ENCODE measurements around the gene ST6GALNAC3.

The ST6GALNAC3 gene

DNA sequence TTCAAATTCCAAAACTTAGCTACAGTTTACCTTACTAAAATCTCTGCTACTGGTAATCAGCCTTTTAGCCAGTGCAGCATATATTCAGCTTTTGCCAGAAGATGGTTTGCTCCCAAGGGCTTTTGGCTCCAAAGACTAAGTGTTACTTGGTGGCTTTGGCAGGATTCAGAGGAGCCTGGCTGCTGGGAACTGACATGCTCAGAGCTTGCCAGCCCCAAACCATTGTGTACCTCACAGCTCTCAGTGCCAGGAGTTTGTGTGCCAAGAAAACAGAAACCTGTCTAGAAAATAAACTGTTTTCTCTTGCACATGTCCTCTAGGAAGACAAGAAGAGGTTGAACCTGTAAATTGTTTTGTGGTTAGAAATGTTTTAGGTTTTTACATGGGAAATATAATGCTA, 315.9 kb downstream of the ST6GALNAC3 start:
- no peaks in the 10 kb centered on the region for H3K9me3 ChIP-seq (ENCODE audit: control insufficient read depth, insufficient read depth, low read length)
- H3K4me2 ChIP-seq (ENCODE audit: low read length) = no peak overlapping the region
- no peaks in the 10 kb centered on the region for H3K79me2 ChIP-seq (ENCODE audit: control insufficient read depth, low read length)
- H3F3A ChIP-seq (ENCODE audit: control insufficient read depth, insufficient read depth) = no peaks in the 10 kb centered on the region
- H3K27me3 ChIP-seq (ENCODE audit: control insufficient read depth, low read length) = no peaks in the 10 kb centered on the region
- TF ChIP-seq EZH2phosphoT487 (IDR thresholded peaks at IDR 0.05; ENCODE audit: borderline replicate concordance, low read length) = no peak
- TF ChIP-seq, protein P1, sequence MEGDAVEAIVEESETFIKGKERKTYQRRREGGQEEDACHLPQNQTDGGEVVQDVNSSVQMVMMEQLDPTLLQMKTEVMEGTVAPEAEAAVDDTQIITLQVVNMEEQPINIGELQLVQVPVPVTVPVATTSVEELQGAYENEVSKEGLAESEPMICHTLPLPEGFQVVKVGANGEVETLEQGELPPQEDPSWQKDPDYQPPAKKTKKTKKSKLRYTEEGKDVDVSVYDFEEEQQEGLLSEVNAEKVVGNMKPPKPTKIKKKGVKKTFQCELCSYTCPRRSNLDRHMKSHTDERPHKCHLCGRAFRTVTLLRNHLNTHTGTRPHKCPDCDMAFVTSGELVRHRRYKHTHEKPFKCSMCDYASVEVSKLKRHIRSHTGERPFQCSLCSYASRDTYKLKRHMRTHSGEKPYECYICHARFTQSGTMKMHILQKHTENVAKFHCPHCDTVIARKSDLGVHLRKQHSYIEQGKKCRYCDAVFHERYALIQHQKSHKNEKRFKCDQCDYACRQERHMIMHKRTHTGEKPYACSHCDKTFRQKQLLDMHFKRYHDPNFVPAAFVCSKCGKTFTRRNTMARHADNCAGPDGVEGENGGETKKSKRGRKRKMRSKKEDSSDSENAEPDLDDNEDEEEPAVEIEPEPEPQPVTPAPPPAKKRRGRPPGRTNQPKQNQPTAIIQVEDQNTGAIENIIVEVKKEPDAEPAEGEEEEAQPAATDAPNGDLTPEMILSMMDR (IDR thresholded peaks at IDR 0.05; ENCODE audit: low read depth, low read length, poor library complexity, severe bottlenecking) = no peak
- H3K4me1 ChIP-seq (ENCODE audit: control insufficient read depth, low read length) = no peaks in the 10 kb centered on the region
- H3K9me2 ChIP-seq (replicated peaks; ENCODE audit: control insufficient read depth, low read length) = no peaks in the 10 kb centered on the region
- no peak overlapping the region for H3K4me3 ChIP-seq (ENCODE audit: low read length)
- H4K20me1 ChIP-seq (ENCODE audit: control insufficient read depth, insufficient read depth, low read depth, low read length) = no peaks in the 10 kb centered on the region
- no peak overlapping the region for H3K27ac ChIP-seq (ENCODE audit: low read depth, low read length)
- H3K36me3 ChIP-seq (ENCODE audit: control insufficient read depth, low read length) = no peaks in the 10 kb centered on the region

DNA sequence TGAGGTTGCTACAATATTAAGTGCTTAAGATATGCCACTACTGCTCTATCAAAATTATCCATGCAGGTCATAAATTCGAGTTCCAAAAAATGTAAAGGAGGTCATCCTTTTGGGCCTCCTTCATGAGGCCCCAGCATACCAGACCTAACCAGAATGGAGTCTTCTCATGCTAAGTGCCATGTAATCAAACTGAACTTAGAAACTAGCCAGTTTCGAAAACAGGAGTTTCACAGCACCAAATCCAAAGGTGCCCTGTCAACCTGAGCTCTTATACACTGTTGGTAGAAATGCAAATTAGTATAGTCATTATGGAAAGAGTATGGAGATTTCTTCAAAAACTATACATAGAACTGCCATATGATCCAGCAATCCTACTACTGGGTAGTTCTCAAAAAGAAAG, 320.5 kb downstream of the ST6GALNAC3 start:
- Histone ChIP-seq H3K9me3 (ENCODE audit: control insufficient read depth, insufficient read depth, low read length) (no peaks in the 10 kb centered on the region), H3K4me3 (ENCODE audit: low read length) (no peak overlapping the region), H3K9me2 (replicated peaks; ENCODE audit: control insufficient read depth, low read length) (no peaks in the 10 kb centered on the region), H3K27me3 (ENCODE audit: control insufficient read depth, low read length) (no peaks in the 10 kb centered on the region), H3K4me2 (ENCODE audit: low read length) (no peak overlapping the region), H3K36me3 (ENCODE audit: control insufficient read depth, low read length) (no peaks in the 10 kb centered on the region), H3K79me2 (ENCODE audit: control insufficient read depth, low read length) (no peaks in the 10 kb centered on the region), H3K4me1 (ENCODE audit: control insufficient read depth, low read length) (no peaks in the 10 kb centered on the region), H4K20me1 (ENCODE audit: control insufficient read depth, insufficient read depth, low read depth, low read length) (no peaks in the 10 kb centered on the region), H3F3A (ENCODE audit: control insufficient read depth, insufficient read depth) (no peaks in the 10 kb centered on the region), H3K27ac (ENCODE audit: low read depth, low read length) (no peak overlapping the region)
- TF ChIP-seq, protein P1 (IDR thresholded peaks at IDR 0.05; ENCODE audit: low read depth, low read length, poor library complexity, severe bottlenecking) = no peak
- no peak for TF ChIP-seq EZH2phosphoT487 (IDR thresholded peaks at IDR 0.05; ENCODE audit: borderline replicate concordance, low read length)

DNA sequence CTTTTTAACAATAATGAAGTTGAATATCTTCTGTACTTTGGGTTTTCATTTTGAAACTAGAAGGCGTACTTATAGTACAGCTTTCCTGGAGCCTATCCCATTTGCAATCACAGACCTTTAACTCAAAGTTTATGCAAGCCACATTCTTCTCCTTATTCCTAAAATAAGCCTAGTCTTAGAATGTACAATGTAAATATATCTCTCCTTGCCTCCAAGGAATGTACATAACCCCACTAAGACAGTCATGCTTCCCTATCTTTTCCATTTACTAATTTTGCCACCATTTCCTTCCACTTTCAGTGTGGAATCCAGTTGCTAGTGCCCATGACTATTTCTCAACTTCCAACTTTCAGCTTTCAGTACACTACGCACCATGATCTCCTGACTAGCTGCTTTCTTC, 327.6 kb downstream of the ST6GALNAC3 start:
- H4K20me1 ChIP-seq (ENCODE audit: control insufficient read depth, insufficient read depth, low read depth, low read length) = no peaks in the 10 kb centered on the region
- no peak overlapping the region for H3K4me2 ChIP-seq (ENCODE audit: low read length)

More for the DNA sequence above, 327.6 kb downstream of the ST6GALNAC3 start:
- no peaks in the 10 kb centered on the region for H3K9me2 ChIP-seq (replicated peaks; ENCODE audit: control insufficient read depth, low read length)
- no peak overlapping the region for H3K4me3 ChIP-seq (ENCODE audit: low read length)
- no peaks in the 10 kb centered on the region for H3K36me3 ChIP-seq (ENCODE audit: control insufficient read depth, low read length)
- H3K4me1 ChIP-seq (ENCODE audit: control insufficient read depth, low read length) = no peaks in the 10 kb centered on the region
- no peaks in the 10 kb centered on the region for H3K9me3 ChIP-seq (ENCODE audit: control insufficient read depth, insufficient read depth, low read length)
- TF ChIP-seq EZH2phosphoT487 (IDR thresholded peaks at IDR 0.05; ENCODE audit: borderline replicate concordance, low read length) = no peak
- TF ChIP-seq, protein P1 (IDR thresholded peaks at IDR 0.05; ENCODE audit: low read depth, low read length, poor library complexity, severe bottlenecking) = no peak
- H3K79me2 ChIP-seq (ENCODE audit: control insufficient read depth, low read length) = no peaks in the 10 kb centered on the region
- H3F3A ChIP-seq (ENCODE audit: control insufficient read depth, insufficient read depth) = no peaks in the 10 kb centered on the region
- no peak overlapping the region for H3K27ac ChIP-seq (ENCODE audit: low read depth, low read length)
- no peaks in the 10 kb centered on the region for H3K27me3 ChIP-seq (ENCODE audit: control insufficient read depth, low read length)
